SHP77 (cell line): ENCODE results near the gene KLF6.

Experiments used
- DNase-seq, 2 experiments: peaks; one replicate each; lab custom pipeline; 2025; lab: John Stamatoyannopoulos, UW

The KLF6 gene

DNA sequence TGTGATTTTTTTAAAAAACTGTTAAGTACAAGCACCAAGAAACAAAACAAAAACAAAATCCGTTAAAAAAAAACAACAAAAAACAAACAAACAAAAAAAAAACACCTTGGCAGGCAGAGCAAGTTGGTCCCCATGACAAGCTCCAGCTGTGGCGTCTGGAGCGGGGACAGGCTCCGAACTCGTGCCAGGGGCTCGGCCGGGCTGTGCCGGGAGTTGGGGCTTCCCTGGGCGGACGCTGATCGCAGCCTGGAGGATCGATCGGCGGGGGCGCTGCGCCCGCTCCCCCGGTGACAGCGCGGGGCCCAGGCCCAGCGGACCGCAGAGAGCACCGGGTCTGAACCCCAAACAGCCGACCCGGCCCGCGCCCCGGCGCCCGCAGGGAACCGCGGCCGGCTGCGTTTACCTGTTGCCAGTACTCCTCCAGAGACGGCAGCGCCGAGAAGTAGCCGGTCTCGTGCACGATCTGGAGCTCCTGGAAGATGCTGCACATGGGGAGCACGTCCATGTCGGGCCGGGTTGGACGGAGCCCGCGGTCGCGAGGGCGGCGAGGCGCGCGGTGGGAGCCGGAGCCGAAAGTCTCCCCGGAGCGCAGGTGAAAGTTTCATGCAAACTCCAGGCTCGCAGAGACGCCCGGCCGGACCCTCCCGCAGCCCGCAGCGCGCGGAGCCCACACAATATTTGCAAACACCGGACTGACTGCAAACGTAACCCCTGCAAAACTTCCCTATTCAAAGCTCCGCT lies at the start of gene KLF6:
TSS of gene KLF6 (minus strand) at position 700 of the 741 bp plus-strand sequence. CDS start at position 505, 195 bp downstream.
- no peak for DNase-seq

DNA sequence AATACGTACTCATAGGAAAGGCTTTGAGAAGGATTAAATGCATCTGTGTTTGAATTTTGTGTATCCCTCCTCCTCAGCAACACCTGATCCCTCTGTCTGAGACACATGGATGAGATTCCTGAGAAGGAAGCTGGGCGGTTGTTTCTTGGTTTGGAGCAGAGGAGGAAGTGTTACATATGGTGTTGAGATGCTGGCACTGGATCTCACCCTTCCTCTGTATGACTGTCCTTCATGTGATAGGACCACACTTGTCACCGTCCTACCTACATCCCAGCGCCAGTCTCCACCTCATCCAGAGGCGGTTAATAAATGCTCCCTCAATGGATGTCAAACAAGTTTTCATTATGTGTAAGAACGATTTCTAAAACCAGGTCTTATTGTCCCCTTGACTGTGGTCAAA lies 49.4 kb upstream of the KLF6 start:
- DNase-seq, result no peak

DNA sequence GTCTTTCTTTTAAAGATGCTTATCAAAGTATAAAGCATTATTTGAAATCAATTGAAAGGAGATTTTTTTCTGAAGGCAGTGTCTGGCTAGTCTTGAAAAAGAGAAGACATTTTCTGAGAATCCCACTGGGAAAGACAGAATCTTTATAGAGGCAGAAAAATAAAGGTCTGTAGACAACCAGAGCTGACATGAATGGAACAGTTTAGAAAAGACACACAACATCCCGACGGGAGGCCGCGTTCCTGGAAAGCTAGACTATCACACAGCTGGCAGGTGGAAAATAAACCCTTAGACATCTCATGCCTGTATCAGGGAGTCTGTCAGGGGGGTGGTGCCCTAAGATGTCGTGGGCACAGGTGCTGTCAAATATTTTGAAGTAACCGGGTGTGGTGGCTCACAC lies 48.0 kb upstream of the KLF6 start:
- DNase-seq, result no peak

DNA sequence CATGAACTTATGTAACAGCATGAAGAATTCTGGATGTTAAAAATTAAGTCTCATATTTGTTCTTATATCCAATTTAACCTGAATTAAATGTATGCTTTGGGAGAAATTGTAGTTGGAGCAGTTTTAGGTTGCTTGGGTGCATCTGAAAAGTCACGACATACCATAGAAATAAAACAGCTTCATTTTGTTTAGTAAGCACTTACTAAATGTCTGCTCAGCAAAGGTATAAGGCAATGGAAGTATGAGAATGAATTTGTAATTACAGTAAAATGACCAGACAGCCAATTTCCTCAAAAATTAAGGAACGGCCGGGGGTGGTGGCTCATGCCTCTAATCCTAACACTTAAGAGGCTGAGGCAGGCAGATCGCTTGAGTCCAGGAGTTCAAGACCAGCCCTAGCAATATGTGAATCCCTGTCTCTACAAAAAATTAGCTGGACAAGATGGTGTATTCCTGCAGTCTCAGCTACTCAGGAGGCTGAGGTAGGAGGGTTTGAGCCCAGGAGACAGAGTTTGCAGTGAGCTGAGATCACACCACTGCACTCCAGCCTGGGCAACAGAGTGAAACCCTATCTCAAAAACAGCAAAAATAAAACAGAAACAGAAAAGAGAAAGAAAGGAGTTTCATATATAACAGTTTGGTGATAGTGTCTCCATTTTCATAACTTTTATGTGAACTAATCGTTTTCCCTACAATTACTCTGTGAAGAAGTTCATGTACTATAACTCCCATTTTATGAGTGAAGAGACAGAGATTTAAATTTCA lies 47.2 kb upstream of the KLF6 start:
- no peak for DNase-seq

DNA sequence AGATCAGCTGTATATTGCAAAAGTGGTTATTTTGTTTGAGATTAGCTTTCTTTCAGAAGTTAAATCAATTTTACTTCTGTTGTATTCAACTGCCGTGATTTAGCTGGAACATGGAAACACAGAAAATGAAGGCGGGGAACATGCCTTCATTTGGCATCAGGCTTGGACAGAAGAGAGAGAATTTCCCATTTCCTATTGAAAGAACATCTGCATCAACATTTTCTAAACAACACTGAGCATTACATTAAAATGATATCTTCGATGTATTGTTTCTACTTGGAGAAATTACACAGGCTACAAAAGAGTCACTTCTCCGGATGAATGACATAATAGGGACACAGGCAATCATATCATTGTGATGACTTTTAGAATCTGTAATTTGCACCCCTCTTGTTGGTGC lies 46.6 kb upstream of the KLF6 start:
- DNase-seq, result no peak

DNA sequence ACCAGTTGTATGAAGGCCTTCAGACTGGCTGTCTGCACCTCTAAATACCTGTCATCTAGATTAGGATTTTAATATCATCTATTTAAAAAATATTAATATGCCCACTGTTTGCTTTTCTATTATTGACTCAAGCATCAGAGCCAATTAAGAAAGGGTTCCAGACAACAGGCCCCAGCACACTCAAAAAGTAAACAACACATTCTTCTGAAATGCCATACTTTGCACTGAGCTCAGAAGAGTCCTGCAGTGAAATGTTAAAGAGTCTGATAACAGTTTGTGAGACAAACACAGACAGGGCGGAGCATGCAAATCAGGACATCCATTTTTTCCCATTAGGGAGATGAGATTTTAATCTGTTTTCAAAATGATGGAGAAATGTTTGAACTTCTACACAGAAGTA lies 45.9 kb upstream of the KLF6 start:
- DNase-seq, result no peak

DNA sequence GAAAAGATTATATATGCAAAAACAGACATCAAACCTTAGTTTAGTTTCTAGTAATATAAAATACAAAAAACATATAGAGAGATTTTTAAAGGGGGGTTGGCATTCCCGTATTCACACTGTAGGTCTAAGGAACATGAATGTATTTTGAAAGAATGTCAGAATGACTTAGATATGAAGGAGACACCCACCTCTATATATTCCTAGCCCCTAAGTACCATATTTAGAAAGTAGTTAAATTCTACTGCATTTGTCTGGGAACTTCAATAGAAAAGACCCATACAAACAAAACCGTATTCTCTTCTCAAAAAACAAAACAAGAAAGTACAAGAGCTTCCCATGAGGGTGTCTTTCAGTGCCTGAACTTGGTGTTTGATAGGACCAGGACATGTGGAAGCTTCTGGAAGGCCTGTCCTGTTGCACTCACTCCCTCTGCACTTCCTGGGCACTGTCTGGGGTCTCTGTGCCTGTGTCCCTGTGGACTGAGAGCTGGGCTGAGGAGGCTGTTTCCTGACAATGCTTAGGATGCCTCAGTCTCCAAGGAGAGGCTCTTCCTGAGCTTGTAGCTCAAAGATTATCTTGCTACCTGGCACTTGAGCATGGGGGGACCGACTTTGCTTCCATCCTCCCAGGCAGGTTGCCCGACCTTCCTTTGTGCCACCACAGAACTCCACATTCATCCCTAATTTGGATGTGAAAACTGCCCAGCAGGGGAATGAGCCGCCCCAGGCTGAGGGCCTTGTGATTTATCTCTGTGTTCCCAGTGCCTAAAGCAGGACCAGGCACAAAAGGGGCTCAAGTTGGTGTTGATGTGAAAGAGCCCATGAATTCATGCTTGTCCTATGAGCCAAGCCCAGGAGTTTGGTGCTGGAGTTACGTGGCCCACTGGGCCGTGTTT lies 44.4 kb upstream of the KLF6 start:
- DNase-seq, result no peak

DNA sequence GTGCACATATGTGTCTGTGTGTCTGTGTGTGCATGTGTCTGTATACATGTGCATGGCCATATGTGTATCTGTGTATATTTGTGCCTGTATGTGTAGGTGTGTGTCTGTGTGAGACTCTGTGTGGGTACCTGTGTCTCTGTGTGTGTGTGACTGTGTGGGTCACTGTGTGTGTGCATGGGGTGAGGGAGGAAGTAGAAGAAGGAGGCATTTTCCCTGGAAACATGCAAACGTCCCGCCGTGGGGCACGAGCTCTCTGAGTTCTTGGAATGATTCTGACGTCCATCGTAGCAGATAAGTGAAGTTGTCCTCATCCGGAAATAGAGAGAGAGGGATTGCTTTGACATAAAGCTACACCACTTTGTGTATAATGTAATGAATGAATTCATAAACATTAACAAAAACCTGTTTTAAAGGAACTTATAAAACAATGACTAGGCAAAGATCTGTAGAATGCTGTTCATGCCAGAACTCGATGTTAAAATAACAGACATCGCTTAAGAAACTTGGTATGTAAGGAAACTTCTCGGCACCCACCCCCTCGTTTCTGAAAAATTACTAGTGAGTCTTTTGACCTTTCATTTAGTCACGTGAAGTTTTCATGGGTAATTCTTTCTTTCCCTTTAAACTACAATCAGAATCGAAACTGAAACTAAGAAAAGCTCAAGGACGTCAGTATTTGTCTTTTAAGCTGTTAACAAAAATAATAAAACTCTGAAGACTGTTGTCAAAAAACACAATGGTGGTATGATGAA lies 43.6 kb upstream of the KLF6 start:
- no peak for DNase-seq

DNA sequence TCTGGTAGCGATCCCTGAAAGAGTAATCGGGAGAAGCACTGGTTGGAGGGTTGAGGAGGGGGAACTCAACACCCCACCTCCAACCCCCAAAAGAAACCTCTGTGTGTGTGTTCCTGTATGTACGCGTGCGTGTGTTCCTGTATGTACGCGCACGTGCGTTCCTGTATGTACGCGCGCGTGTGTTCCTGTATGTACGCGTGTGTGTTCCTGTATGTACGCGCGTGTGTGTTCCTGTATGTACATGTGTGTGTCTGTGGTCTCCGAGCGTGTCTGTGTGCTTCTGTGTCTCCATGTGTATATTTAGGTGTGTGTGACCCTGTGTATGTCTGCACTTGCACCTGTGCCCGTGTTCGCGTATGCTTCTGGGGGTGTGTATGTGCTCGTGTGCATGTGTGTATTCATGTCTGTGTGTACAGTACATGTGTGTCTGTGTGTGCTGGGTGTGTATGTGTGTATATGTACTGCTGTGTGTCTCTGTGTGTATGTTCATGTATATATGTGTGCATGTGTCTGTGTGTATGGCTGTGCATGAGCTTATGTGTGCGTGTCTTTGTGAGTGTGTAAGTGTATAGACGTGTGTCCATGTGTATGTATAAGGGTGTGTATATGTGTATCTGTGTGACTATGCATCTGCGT lies 42.9 kb upstream of the KLF6 start:
- DNase-seq, result no peak

DNA sequence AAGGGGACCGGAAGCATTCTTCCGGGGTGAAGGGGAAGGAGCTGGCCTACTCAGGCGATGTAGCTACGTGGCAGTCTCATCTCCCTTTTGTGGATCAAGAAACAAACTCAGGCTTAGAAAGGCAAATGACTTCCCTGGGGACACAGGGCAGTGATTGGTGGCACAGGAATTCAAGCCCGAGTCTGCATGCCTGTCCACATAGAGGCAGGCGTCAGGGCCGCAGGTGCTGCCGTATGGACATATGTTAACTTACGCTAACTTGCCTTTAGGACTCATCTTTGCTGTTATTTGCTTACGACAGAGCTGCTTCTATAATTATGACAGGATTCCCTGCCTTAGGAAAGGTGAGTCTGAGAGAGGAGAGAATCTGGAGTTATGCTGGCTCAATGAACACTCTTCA lies 42.3 kb upstream of the KLF6 start:
- DNase-seq, result no peak

DNA sequence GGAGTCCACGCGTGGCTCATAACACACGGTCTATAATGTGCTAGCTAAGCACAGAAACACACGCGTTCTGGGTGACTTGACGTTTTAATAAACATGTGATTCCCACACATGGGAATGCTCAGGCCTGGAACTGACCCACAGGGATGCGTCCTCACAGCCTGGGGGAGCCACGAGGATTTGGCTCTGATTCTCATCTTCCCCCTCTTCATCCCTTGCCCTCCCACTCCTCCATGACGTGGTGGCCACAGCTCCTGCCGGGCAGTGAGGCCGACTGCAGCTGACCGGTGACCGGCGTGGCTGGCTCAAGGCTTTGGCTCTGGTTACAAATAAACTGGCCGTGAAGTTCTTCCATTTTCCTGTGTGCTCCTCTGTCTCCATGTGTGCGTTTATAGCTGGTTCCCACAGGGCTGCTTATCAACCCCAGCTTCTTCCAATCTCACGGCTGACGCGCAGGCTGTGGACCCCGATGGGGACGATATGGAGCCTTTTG lies 40.9 kb upstream of the KLF6 start:
- no peak for DNase-seq

DNA sequence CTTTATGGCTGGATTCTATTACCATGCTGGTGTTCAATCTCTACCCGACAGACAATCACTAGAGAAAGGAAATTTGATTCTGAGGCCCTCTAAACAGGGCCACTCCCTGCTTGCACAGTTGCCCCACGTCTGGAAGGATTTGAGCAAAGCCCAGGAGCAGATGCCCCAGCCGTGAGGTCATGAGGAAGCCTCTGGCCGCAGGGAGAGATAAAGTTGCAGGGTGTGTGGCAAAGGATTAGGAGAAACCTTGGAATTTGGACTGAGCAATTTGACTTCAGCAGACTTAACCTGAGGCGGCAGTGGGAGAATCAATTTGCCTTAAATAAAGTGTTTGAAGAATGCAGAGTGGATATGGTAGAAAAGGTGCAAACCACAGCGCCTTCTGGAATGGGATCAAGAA lies 40.2 kb upstream of the KLF6 start:
- no peak for DNase-seq

DNA sequence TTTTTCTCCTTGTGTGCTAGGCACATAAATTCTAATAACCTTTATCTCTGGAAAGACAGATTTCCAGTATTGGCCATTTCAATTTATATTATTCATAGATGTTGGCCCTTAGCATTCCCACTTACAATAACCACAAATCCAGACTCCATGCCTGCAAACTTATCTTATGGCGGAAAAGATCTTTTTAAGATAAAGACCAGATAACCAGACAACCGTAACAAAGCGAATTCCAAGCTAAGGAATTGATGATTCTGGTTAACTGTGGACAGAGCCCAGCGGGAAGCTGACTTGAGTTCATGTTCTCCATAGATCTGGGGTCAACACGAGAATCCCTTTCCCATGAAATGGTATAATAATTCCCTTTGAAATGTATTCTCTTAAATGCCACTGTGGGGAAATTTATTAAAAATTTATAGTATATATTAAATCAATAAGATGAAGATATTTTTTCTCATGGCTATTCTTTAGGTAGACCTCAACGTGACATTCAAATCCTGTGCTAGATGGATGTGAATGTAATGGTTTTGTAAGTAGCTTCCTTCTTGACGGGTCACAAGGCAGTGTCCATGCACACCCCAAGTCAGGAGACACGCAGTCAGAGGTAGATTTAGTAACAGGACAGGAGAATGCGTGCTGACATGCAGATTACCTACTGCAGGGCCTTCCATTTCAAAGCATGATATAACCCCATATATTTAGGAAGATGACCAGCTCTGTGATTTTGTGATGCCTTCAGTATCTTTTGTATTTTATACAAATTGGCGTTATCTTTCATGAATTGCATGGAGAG lies 37.7 kb upstream of the KLF6 start:
- no peak for DNase-seq

DNA sequence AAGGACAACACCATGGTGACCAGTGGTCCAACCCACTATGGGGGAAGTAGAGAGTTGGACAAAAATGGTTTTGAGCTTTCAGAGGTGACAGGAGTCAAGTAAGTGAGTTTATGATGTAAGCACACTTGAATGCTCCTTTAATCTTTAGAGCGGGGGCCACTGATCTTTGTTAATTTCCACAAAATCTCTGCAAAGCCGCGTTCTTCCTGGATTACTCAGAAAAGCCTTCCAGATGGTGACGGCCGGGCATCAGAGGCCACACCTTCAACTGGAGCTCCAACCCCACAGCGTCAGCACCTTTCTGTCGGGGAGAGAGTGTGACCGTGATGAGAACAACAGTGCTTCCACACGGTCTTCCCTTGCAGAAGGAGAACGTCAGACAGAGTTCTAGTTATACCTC lies 35.2 kb upstream of the KLF6 start:
- no peak for DNase-seq

DNA sequence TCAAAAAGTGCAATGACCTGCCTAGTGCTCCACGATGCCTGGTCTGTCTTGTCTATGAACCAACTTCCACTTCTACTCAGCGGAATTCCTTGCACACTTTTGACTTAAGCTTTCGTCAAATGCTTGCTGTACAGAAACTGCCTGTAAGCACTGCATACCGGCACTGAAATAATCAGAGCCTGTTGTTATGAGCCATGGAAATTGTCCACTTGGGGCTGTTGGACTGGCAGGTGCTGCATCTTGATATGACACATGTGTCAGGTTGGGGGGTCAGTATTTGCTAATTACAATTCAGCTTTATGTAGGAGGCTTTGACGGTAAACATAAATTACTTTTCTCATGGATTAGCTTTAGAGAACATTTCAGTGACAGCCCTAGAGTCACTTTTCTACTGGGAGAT lies 32.0 kb upstream of the KLF6 start:
- DNase-seq, result no peak

DNA sequence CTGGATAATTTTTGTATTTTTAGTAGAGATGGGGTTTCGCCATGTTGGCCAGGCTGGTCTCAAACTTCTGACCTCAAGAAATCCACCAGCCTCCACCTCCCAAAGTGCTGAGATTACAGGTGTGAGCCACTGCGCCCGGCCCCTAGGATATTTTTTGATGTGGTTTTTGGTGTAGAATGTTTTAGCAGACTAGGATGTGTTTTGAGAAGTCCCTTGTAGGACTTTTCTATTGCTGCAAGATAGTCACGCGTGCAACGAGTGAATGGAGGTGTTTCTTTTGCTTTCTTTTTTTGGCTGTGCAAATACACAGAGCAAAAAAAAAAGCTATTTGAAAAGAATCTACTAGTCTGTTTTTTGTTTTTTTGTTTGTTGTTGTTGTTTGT lies 29.8 kb upstream of the KLF6 start:
- no peak for DNase-seq

DNA sequence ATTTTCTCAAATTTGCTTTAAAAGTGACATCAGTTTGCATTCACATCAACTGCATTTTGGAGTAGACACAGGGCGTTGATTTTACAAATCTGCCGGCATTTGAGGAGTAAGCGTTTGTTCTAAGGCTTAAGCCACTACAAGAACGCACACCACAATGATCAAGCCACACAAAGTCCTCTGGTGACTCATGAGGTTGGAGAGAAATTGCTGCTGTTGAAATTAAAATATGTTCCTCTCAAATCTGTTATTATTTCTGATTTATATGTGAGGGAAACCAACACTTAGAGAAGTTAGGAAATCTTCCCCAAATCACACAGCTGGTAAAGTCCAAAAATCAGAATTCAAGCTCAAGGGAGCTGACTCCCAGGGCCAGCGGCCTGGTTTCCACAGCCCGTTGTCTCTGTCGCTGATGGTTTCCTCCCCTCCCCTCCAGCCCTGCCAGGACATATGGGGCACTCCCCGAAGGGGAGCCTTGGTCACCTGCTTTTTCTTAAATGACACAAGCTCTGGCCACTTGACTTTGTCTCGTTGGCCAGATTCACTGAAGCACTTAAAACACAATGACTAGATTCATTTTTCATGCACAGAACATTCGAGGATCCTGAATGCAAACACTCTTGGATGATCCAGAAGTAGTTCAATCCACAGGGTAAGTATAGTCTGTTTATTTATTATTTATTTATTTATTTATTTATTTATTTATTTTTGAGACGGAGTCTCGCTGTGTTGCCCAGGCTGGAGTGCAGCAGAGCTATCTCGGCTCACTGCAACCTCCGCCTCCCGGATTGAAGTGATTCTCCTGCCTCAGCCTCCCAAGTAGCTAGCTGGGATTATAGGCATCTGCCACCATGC lies 29.2 kb upstream of the KLF6 start:
- no peak for DNase-seq

DNA sequence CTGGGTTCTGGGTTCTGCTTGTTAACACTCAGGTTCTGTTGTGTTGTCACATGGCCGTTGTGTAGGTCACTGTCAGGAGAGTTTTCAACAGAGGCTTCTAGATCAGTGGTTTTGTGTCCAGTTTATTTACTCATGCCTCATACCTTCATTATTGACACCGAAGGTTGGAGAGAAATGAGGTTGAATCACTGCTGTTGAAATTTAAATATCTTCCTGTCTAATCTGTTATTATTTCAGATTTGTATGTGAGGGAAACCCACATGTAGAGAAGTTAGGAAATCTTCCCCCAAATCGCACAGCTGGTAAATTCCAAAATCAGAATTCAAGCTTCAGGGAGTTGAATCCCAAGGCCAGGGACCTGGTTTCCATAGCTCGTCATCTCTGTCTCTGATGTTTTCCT lies 28.3 kb upstream of the KLF6 start:
- no peak for DNase-seq

DNA sequence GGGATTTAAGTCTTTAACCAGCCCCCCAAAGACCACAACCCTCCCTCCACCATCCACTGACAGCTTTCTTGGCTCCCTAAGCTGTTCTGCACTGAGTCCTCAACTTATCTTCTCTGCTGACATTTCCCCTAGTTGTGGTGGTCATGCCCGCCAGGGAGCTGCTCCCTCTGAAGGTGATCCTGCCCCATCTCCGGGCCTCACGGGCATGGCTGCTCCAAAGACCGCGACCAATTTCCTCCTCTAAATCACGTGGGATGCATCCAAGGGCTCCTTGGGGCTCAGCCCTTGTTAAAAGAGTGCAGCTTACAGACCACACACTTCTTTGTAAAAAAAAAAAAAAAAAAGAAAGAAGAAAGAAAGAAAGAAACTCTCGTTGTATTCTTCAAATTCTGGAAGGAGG lies 27.1 kb upstream of the KLF6 start:
- no peak for DNase-seq
